OCI-LY3 (cell line): Measurements from ENCODE around the gene HIF3A.

Experiments
- H2AFZ ChIP-seq: fragments of 200-600, 300-600 bp; shearing (Covaris generic); 2 replicates; pipeline ENCODE4 v1.6.0; 2014; ENCODE audit warnings: antibody characterized with exemption, low read depth, low read length
- H3K27ac ChIP-seq: fragments of 200-600, 300-600 bp; sonication (generic); 2 replicates; pipeline ENCODE4 v1.5.1; 2014; ENCODE audit warnings: mild to moderate bottlenecking, low read length, moderate library complexity, mixed read lengths
- H3K27me3 ChIP-seq: fragments of 200-600, 300-600 bp; sonication (generic); 2 replicates; pipeline ENCODE4 v1.6.1; 2014; ENCODE audit warnings: low read depth, low read length, mixed read lengths
- H3K36me3 ChIP-seq: fragments of 200-600, 300-600 bp; sonication (generic); replicated peaks from 2 replicates; pipeline ENCODE3; 2014; ENCODE audit warnings: low read depth, low read length, mixed read lengths
- H3K4me1 ChIP-seq: fragments of 300-600, 200-600 bp; sonication (generic); 2 replicates; pipeline ENCODE4 v1.6.1; 2014; ENCODE audit warnings: low read length, mixed read lengths
- H3K4me2 ChIP-seq: fragments of 200-600, 300-600 bp; sonication (generic); 2 replicates; pipeline ENCODE4 v1.6.1; 2014; ENCODE audit warnings: low read length, mixed read lengths
- H3K4me3 ChIP-seq: fragments of 300-600, 200-600 bp; sonication (generic); 2 replicates; pipeline ENCODE4 v1.5.1; 2014; ENCODE audit warnings: antibody characterized with exemption, mild to moderate bottlenecking, low read length, moderate library complexity
- H3K79me2 ChIP-seq: fragments of 300-600, 200-600 bp; shearing (Covaris generic); 2 replicates; pipeline ENCODE4 v1.6.1; 2014; ENCODE audit warnings: mild to moderate bottlenecking, low read length, mixed read lengths
- H3K9ac ChIP-seq: fragments of 300-600, 200-600 bp; shearing (Covaris generic); 2 replicates; pipeline ENCODE4 v1.6.0; 2014; ENCODE audit warnings: mild to moderate bottlenecking, low read length, moderate library complexity
- H3K9me3 ChIP-seq: fragments of 200-600, 300-600 bp; shearing (Covaris generic); 2 replicates; pipeline ENCODE4 v1.6.1; 2014; ENCODE audit warnings: low read length, mixed read lengths; ENCODE audit not compliant: insufficient read depth
- H4K20me1 ChIP-seq: fragments of 200-600, 300-600 bp; sonication (generic); 2 replicates; pipeline ENCODE4 v1.6.1; 2016; ENCODE audit warnings: low read length, mixed read lengths; ENCODE audit not compliant: insufficient read depth
- CTCF ChIP-seq: fragments of 200-600, 300-600 bp; sonication (generic); IDR thresholded peaks from 2 replicates; pipeline ENCODE4 v1.5.1; 2014; ENCODE audit warnings: antibody characterized with exemption, low read length, low read depth
- EZH2phosphoT487 ChIP-seq: fragments of 200-600 bp; shearing (Covaris generic); IDR thresholded peaks from 2 replicates; pipeline ENCODE4 v1.6.1; 2018; ENCODE audit warnings: antibody characterized with exemption, mixed run types, low read depth

Gene HIF3A

GRCh38 chr19:46391296-46392251, 94.7 kb downstream of the HIF3A start:
- Histone ChIP-seq H3K9me3 (no peaks in the 10 kb centered on the region), H4K20me1 (no peaks in the 10 kb centered on the region), H3K27ac (no peak overlapping the region), H2AFZ (no peak overlapping the region), H3K79me2 (no peaks in the 10 kb centered on the region), H3K4me1 (no peaks in the 10 kb centered on the region), H3K4me2 (no peak overlapping the region), H3K4me3 (no peak overlapping the region), H3K27me3 (no peaks in the 10 kb centered on the region), H3K9ac (no peak overlapping the region), H3K36me3 (peaks cover 50% of the 10 kb centered on the region)
- TF ChIP-seq CTCF = no peak
- no peak for TF ChIP-seq EZH2phosphoT487

- Histone ChIP-seq H3K27ac (no peak overlapping the region), H3K27me3 (no peaks in the 10 kb centered on the region), H3K9ac (no peak overlapping the region), H4K20me1 (no peaks in the 10 kb centered on the region), H3K4me2 (no peak overlapping the region), H2AFZ (no peak overlapping the region), H3K79me2 (no peaks in the 10 kb centered on the region), H3K4me3 (no peak overlapping the region), H3K36me3 (peaks cover 44% of the 10 kb centered on the region), H3K4me1 (no peaks in the 10 kb centered on the region), H3K9me3 (no peaks in the 10 kb centered on the region)
- no peak for TF ChIP-seq EZH2phosphoT487
- no peak for TF ChIP-seq CTCF
These were observed 95.5 kb downstream of the HIF3A start for GRCh38 chr19:46392252-46392801.

GRCh38 chr19:46392837-46393236, 96.0 kb downstream of the HIF3A start:
- TF ChIP-seq EZH2phosphoT487 (no peak), CTCF (no peak)
- Histone ChIP-seq H3K79me2 (no peaks in the 10 kb centered on the region), H3K9ac (no peak overlapping the region), H3K27me3 (no peaks in the 10 kb centered on the region), H3K4me3 (no peak overlapping the region), H3K4me2 (no peak overlapping the region), H3K27ac (no peak overlapping the region), H3K4me1 (no peaks in the 10 kb centered on the region), H2AFZ (no peak overlapping the region), H3K36me3 (peaks cover 38% of the 10 kb centered on the region), H4K20me1 (no peaks in the 10 kb centered on the region), H3K9me3 (no peaks in the 10 kb centered on the region)
